Calu3 (cell line): ENCODE measurements around the gene GRIN3A. TPM values are rescaled to one million over a fixed set of nuclear protein-coding genes. Genes with fewer than 3 reads are reported as not detected.

Experiments used
- BruUV-seq: library from RNA; stranded (reverse); fragments of 400-500 nt; replicated peaks from 2 replicates; lab custom pipeline; 2021; lab: Mats Ljungman, UMichigan
- CTCF ChIA-PET: fragments of 300-600 bp; sonication (Branson Sonifier 250); formaldehyde crosslinking; loops from one replicate; lab custom pipeline; 2022; ENCODE audit warnings: antibody characterized with exemption; lab: Charles Lee
- DNase-seq: peaks from one replicate; pipeline ENCODE4 v3.0.0; 2022
- H3K27ac Mint-ChIP-seq: one replicate; pipeline ENCODE4 v1.8.0; 2022; ENCODE audit warnings: mixed read lengths; ENCODE audit not compliant: unreplicated experiment
- H3K27me3 Mint-ChIP-seq: one replicate; pipeline ENCODE4 v1.8.0; 2022; ENCODE audit warnings: mixed read lengths; ENCODE audit not compliant: unreplicated experiment
- H3K36me3 Mint-ChIP-seq: one replicate; pipeline ENCODE4 v1.8.0; 2022; ENCODE audit warnings: mild to moderate bottlenecking, moderate library complexity, mixed read lengths; ENCODE audit not compliant: insufficient read depth, unreplicated experiment
- H3K4me1 Mint-ChIP-seq: one replicate; pipeline ENCODE4 v1.8.0; 2022; ENCODE audit warnings: mild to moderate bottlenecking, low read depth, mixed read lengths; ENCODE audit not compliant: unreplicated experiment
- H3K4me3 Mint-ChIP-seq: one replicate; pipeline ENCODE4 v1.8.0; 2022; ENCODE audit warnings: mild to moderate bottlenecking, low read depth, moderate library complexity, mixed read lengths; ENCODE audit not compliant: unreplicated experiment
- H3K9me3 Mint-ChIP-seq: one replicate; pipeline ENCODE4 v1.8.0; 2022; ENCODE audit warnings: low read depth, mixed read lengths; ENCODE audit not compliant: unreplicated experiment
- intact Hi-C: fragments of 100-400 bp; cut with micrococcal nuclease; formaldehyde crosslinking; loops from one replicate; pipeline ENCODE4 v1.10.0; 2022; ENCODE audit not compliant: unreplicated experiment
- total RNA-seq: library from RNA; stranded (reverse); gene quantifications from 2 replicates; pipeline ENCODE4 v1.2.3, GENCODE V29; 2022
- TF ChIP-seq, protein P1 (sequence below): fragments of 200-600 bp; IDR thresholded peaks from one replicate; pipeline ENCODE4 v1.8.0; 2022; ENCODE audit warnings: antibody characterized with exemption; ENCODE audit not compliant: unreplicated experiment

GRIN3A gene
- total RNA-seq, 1 experiment from 2014 or later: not detected

DNA sequence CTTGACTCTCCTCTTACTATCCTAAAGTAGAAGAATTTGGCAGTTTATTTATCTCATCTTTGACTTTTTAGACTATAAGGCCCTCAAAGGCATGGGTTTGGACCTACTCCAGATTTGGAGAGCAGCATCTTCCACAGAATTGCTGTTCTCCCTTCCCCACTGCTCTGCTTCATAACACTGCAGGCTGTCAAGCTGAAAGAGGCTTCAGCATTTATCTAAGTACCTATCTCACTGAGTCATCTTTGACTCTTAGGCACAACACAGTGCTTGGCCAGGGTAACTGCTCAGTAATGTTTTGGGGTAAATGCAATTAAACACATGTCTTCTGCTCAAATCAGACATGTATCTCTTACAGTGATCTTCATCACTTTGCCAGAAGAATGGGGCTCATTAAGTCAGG, 60.6 kb downstream of the GRIN3A start:
- Mint-ChIP-seq H3K27me3 (no peaks in the 10 kb centered on the region), H3K27ac (no peak overlapping the region), H3K9me3 (no peaks in the 10 kb centered on the region), H3K36me3 (no peaks in the 10 kb centered on the region), H3K4me1 (peaks cover 15% of the 10 kb centered on the region), H3K4me3 (no peak overlapping the region)
- CTCF ChIA-PET: no interaction called here
- TF ChIP-seq, protein P1, sequence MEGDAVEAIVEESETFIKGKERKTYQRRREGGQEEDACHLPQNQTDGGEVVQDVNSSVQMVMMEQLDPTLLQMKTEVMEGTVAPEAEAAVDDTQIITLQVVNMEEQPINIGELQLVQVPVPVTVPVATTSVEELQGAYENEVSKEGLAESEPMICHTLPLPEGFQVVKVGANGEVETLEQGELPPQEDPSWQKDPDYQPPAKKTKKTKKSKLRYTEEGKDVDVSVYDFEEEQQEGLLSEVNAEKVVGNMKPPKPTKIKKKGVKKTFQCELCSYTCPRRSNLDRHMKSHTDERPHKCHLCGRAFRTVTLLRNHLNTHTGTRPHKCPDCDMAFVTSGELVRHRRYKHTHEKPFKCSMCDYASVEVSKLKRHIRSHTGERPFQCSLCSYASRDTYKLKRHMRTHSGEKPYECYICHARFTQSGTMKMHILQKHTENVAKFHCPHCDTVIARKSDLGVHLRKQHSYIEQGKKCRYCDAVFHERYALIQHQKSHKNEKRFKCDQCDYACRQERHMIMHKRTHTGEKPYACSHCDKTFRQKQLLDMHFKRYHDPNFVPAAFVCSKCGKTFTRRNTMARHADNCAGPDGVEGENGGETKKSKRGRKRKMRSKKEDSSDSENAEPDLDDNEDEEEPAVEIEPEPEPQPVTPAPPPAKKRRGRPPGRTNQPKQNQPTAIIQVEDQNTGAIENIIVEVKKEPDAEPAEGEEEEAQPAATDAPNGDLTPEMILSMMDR: no peak
- intact Hi-C loops: no loop called here
- BruUV-seq: no TSS peak
- no peak for DNase-seq

DNA sequence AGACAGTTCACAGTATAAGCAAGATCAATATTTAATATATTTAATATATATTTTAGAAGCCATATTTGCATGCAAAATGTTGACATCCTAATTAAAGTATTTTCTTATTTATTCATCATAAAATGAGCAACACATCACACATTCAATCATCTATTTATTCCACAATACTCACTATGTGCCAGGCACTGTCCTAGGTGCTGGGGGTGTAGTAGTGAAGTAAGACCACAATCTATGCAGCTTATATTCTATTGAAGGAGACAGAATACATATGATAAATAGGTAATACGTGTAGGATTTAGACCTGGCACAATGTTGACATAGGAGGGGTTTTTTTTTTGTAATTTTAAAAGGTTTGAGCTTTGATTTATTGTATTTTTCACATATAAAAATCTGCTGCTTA, 63.1 kb downstream of the GRIN3A start:
- CTCF ChIA-PET: no interaction called here
- no peak overlapping the region for H3K4me3 Mint-ChIP-seq
- DNase-seq: no peak
- no peaks in the 10 kb centered on the region for H3K9me3 Mint-ChIP-seq
- no TSS peak for BruUV-seq
- TF ChIP-seq, protein P1: no peak
- H3K4me1 Mint-ChIP-seq: peaks cover 15% of the 10 kb centered on the region
- intact Hi-C loops: no loop called here
- H3K36me3 Mint-ChIP-seq: no peaks in the 10 kb centered on the region
- no peak overlapping the region for H3K27ac Mint-ChIP-seq
- no peaks in the 10 kb centered on the region for H3K27me3 Mint-ChIP-seq

DNA sequence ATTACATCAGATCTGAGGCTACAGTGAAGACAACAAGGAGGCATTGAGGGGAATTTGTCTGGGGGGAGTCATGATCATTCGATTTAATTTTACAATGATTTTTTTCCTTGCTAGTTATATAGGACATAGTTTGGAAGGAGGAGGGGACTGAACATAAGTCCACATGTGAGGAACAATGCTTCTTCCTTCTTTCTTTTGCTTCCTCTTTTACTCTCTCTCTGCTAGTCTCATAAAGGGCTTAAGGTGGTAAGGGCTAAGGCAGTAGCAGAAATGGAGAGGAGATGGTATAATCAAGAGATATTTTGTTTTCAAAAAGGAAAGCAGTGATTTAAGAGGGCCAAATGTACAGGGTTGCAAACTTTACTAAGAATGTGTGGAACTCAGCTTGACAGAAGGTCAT, 64.3 kb downstream of the GRIN3A start:
- Mint-ChIP-seq H3K36me3 (no peaks in the 10 kb centered on the region), H3K27me3 (no peaks in the 10 kb centered on the region), H3K4me3 (no peak overlapping the region), H3K27ac (peak overlapping the region; percentile 27), H3K4me1 (peaks cover 15% of the 10 kb centered on the region), H3K9me3 (no peaks in the 10 kb centered on the region)
- intact Hi-C loops: no loop called here
- TF ChIP-seq, protein P1: no peak
- no TSS peak for BruUV-seq
- DNase-seq: no peak
- CTCF ChIA-PET: interaction anchor here (0.7 kb wide), 1 partner anchor 448 kb away, joined by 3 read pairs; no protein-coding TSS in a partner anchor

DNA sequence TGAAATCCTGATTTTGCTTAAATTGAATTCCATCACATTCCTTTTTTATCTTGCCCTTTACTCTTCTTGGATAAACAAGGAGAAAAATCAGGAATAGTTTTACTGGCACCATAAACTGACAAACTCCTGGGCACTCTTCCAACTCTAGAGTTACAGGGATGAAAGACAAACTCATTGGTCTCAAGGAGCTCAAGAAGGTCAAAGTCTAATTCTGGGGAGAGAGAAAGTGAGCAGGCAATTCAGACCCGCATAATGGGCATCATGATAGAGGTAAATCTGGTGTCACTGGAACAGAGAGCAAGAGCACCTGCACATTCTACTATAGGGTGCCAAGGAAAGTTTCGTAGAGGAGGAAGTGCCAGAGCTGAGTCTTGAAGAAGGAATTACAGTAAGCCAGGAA, 64.8 kb downstream of the GRIN3A start:
- peaks cover 15% of the 10 kb centered on the region for H3K4me1 Mint-ChIP-seq
- no TSS peak for BruUV-seq
- no peaks in the 10 kb centered on the region for H3K36me3 Mint-ChIP-seq
- peak; percentile 1 for DNase-seq
- CTCF ChIA-PET: interaction anchor here (0.6 to 0.7 kb wide), 2 partner anchors 38 to 448 kb away, joined by 3 read pairs; no protein-coding TSS in a partner anchor
- TF ChIP-seq, protein P1: no peak
- H3K27ac Mint-ChIP-seq: peak overlapping the region; percentile 27
- intact Hi-C loops: no loop called here
- no peaks in the 10 kb centered on the region for H3K27me3 Mint-ChIP-seq
- H3K9me3 Mint-ChIP-seq: no peaks in the 10 kb centered on the region
- H3K4me3 Mint-ChIP-seq: no peak overlapping the region
